AG04449 (cell line): Measurements from ENCODE around the gene RSL24D1.

Experiments used
- CTCF ChIA-PET: fragments of 350-600 bp; formaldehyde crosslinking; extraction: SDS; loops from one replicate; lab custom pipeline; 2021; ENCODE audit warnings: antibody characterized with exemption; lab: Yijun Ruan, JAX
- POLR2A ChIA-PET: fragments of 400-600, 350-600 bp; formaldehyde crosslinking; extraction: SDS; loops from one replicate; lab custom pipeline; 2020; ENCODE audit warnings: antibody characterized with exemption, inconsistent platforms; lab: Yijun Ruan, JAX
- DNase-seq: peaks from one replicate; pipeline ENCODE4 v3.0.0-alpha.2; 2010; ENCODE audit warnings: low read depth, low spot score
- H3K4me3 ChIP-seq: 2 replicates; pipeline ENCODE4 v1.5.1; 2011; ENCODE audit warnings: low read depth, mild to moderate bottlenecking, control low read depth, low read length
- TF ChIP-seq, protein P1 (sequence below): IDR thresholded peaks from one replicate; pipeline ENCODE4 v1.5.1; 2011; ENCODE audit warnings: mild to moderate bottlenecking, moderate library complexity, low read length, control low read depth, inconsistent platforms; ENCODE audit not compliant: insufficient read depth; ENCODE audit errors: missing control alignments

RSL24D1 gene

DNA sequence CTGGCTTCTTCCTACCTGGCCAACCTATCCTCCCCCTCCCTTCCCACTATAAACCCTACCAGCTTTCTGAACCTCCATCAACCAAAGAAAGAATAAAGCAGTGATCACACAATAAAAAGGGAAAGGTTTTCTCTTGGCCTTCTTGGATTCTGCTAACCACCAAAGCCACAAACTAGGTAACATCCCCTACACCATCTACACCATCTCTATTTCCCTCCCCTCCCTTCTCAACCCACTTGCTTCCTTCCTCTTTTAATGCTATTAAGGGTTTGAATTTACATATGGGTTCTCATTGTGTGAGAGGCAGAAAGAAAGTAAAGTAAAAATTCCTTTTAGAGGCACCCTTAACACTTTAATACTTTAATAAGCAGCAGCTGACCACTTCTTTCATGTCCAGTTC, 25.8 kb upstream of the RSL24D1 start:
- POLR2A ChIA-PET: no interaction called here
- CTCF ChIA-PET: interaction anchor here (1.7 to 11.6 kb wide), 3 partner anchors 9 to 215 kb away, joined by 7 to 177 read pairs (median 170); no protein-coding TSS in a partner anchor
- no peak overlapping the region for H3K4me3 ChIP-seq
- DNase-seq: no peak
- TF ChIP-seq, protein P1, sequence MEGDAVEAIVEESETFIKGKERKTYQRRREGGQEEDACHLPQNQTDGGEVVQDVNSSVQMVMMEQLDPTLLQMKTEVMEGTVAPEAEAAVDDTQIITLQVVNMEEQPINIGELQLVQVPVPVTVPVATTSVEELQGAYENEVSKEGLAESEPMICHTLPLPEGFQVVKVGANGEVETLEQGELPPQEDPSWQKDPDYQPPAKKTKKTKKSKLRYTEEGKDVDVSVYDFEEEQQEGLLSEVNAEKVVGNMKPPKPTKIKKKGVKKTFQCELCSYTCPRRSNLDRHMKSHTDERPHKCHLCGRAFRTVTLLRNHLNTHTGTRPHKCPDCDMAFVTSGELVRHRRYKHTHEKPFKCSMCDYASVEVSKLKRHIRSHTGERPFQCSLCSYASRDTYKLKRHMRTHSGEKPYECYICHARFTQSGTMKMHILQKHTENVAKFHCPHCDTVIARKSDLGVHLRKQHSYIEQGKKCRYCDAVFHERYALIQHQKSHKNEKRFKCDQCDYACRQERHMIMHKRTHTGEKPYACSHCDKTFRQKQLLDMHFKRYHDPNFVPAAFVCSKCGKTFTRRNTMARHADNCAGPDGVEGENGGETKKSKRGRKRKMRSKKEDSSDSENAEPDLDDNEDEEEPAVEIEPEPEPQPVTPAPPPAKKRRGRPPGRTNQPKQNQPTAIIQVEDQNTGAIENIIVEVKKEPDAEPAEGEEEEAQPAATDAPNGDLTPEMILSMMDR: no peak

DNA sequence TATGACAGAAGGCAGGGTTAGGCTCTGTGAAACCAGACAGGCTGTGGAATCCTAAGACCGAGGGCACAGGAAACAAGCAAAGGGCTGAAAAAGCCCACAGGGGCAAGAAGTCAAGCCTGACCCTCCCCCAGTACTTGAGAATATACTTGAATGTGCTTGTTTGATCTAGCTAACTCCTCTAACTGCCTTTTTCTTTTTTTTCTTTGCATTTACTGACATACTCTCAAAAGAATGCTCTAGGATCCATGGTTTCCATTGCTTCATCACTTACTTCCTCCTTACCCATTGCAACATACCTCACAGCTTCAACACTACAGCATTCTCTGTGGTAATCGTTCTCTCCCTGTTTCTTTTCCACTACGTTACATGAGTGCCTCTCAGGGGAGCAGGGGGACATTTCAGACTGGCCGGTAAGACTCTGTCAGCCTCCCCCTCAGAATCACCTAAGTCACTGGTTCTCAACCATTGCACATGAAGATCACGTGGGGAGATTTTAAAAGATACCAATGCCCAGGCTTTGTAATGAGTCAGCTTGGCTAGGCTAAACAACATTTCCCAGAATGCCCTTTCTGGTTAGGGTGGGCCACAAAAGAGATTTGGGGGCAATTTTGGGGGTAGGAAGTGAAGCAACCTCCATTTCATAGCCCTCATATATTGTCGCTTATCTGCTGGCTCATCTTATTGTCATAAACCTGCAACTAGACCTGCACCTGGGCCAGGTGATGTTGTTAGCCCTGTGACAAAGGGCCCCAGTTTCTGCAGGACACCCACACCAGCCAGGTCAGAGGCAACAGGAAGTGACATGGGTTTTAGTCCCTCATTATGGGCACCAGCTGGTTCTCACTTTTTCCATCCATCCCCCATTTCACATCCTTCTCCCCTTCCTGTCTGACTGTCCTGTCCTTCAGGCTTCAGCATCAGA, 24.6 kb upstream of the RSL24D1 start:
- ChIA-PET CTCF (interaction anchor here (0.9 to 11.6 kb wide), 7 partner anchors 10 to 216 kb away, joined by 3 to 177 read pairs (median 3); partner anchors contain the start of genes CCPG1 and PIERCE2), POLR2A (interaction anchor here (1.0 to 1.4 kb wide), 3 partner anchors 35 to 61 kb away, joined by 3 to 4 read pairs (median 4); no protein-coding TSS in a partner anchor)
- TF ChIP-seq, protein P1: no peak
- DNase-seq: peak; percentile 86
- H3K4me3 ChIP-seq: no peak overlapping the region

GRCh38 chr15:55220606-55221005, 23.9 kb upstream of the RSL24D1 start:
- no peak overlapping the region for H3K4me3 ChIP-seq
- TF ChIP-seq, protein P1: no peak
- CTCF ChIA-PET: interaction anchor here (1.0 to 11.6 kb wide), 5 partner anchors 62 to 217 kb away, joined by 3 to 177 read pairs (median 3); partner anchors contain the start of genes CCPG1 and PIERCE2
- DNase-seq: no peak
- POLR2A ChIA-PET: interaction anchor here (1.2 to 1.4 kb wide), 2 partner anchors 36 to 61 kb away, joined by 4 read pairs; no protein-coding TSS in a partner anchor

- ChIA-PET CTCF (interaction anchor here (0.7 to 11.6 kb wide), 18 partner anchors 8 to 678 kb away, joined by 3 to 177 read pairs (median 8); partner anchors contain the start of genes PIGB, PIGBOS1 and RSL24D1), POLR2A (interaction anchor here (0.6 kb wide), 1 partner anchor 94 kb away, joined by 3 read pairs; no protein-coding TSS in a partner anchor)
- no peak overlapping the region for H3K4me3 ChIP-seq
- TF ChIP-seq, protein P1: no peak
- DNase-seq: no peak
These were observed 21.3 kb upstream of the RSL24D1 start for GRCh38 chr15:55218056-55218455.

DNA sequence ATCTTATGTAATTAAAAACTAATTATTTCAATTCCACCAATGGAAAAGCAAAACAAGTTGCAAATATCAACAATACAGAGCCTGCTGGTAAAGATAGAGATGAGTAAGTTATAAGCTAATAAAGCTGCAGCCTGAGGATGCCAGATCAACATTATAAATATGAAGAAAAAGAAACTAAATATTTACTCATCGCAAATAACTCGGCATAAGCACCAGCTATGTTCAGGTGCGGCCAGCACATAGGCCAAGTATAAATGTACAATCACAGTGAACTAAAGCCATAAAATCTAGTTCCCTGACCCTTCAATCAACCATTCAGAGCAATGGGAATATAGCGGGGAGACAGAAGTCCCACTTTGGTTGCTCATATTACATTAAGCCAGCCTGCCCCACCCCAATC, 7.7 kb upstream of the RSL24D1 start:
- CTCF ChIA-PET: interaction anchor here (0.6 kb wide), 1 partner anchor 230 kb away, joined by 3 read pairs; no protein-coding TSS in a partner anchor
- no peak for DNase-seq
- H3K4me3 ChIP-seq: no peak overlapping the region
- TF ChIP-seq, protein P1: no peak
- POLR2A ChIA-PET: no interaction called here
